ENCODE measurements around the gene TRERF1. TPM values are rescaled to one million over a fixed set of nuclear protein-coding genes. Genes with fewer than 3 reads are reported as not detected.

Gene TRERF1
- total RNA-seq, 1 experiment from 2014 or later, result 14.5 TPM

- Histone ChIP-seq H4K20me1 (ENCODE audit: insufficient read depth) (no peaks in the 10 kb centered on the region), H3K36me3 (ENCODE audit: low read depth) (no peaks in the 10 kb centered on the region), H3K4me1 (replicated peaks; ENCODE audit: insufficient read depth) (peaks cover 3% of the 10 kb centered on the region), H2AFZ (no peak overlapping the region), H3F3A (ENCODE audit: insufficient read depth, low read depth) (peaks cover 4% of the 10 kb centered on the region; the same call in 1 of the 2 replicates), H3K4me2 (no peak overlapping the region), H3K9me2 (ENCODE audit: insufficient read depth) (no peaks in the 10 kb centered on the region), H3K79me2 (ENCODE audit: low read depth) (0 out of 2 replicates have a peak, but pooled peaks cover 5% of the 10 kb centered on the region), H3K9me3 (ENCODE audit: insufficient read depth, low read depth) (no peaks in the 10 kb centered on the region), H3K27me3 (ENCODE audit: insufficient read depth, low read depth) (no peaks in the 10 kb centered on the region), H3K27ac (no peak overlapping the region), H3K4me3 (no peak overlapping the region)
- no TSS peak for BruUV-seq (replicated peaks)
- ChIA-PET CTCF (interaction anchor here (0.6 kb wide), 1 partner anchor 267 kb away, joined by 3 read pairs; no protein-coding TSS in a partner anchor), POLR2A (ENCODE audit: unreplicated experiment) (no interaction called here)
- intact Hi-C loops (cut with micrococcal nuclease; ENCODE audit: unreplicated experiment), result no loop called here
- no peak for TF ChIP-seq EZH2 (IDR thresholded peaks at IDR 0.05; ENCODE audit: low read depth)
- no peak for TF ChIP-seq CTCF (conservative IDR thresholded peaks at IDR 0.05)
- no peak for DNase-seq
Measured at GRCh38 chr6:42375007-42375635, 76.6 kb downstream of the TRERF1 start.

GRCh38 chr6:42374018-42374669 is 77.6 kb downstream of the TRERF1 start:
- Histone ChIP-seq H3K27ac (no peak overlapping the region), H3K4me1 (replicated peaks; ENCODE audit: insufficient read depth) (peaks cover 13% of the 10 kb centered on the region), H3K36me3 (ENCODE audit: low read depth) (no peaks in the 10 kb centered on the region), H4K20me1 (ENCODE audit: insufficient read depth) (no peaks in the 10 kb centered on the region), H3K27me3 (ENCODE audit: insufficient read depth, low read depth) (no peaks in the 10 kb centered on the region), H3K79me2 (ENCODE audit: low read depth) (peaks cover 12% of the 10 kb centered on the region; the same call in 1 of the 2 replicates), H2AFZ (no peak overlapping the region), H3K4me3 (no peak overlapping the region), H3K9me3 (ENCODE audit: insufficient read depth, low read depth) (no peaks in the 10 kb centered on the region), H3F3A (ENCODE audit: insufficient read depth, low read depth) (peaks cover 11% of the 10 kb centered on the region; the same call in 1 of the 2 replicates), H3K9me2 (ENCODE audit: insufficient read depth) (no peaks in the 10 kb centered on the region), H3K4me2 (no peak overlapping the region)
- ChIA-PET CTCF (no interaction called here), POLR2A (ENCODE audit: unreplicated experiment) (interaction anchor here (0.6 kb wide), 1 partner anchor 28 kb away, joined by 3 read pairs; no protein-coding TSS in a partner anchor)
- BruUV-seq (replicated peaks), result no TSS peak
- no peak for TF ChIP-seq CTCF (conservative IDR thresholded peaks at IDR 0.05)
- TF ChIP-seq EZH2 (IDR thresholded peaks at IDR 0.05; ENCODE audit: low read depth), result no peak
- no peak for DNase-seq
- intact Hi-C loops (cut with micrococcal nuclease; ENCODE audit: unreplicated experiment), result no loop called here

GRCh38 chr6:42372699-42373098 is 79.0 kb downstream of the TRERF1 start:
- Histone ChIP-seq H3K79me2 (ENCODE audit: low read depth) (peaks cover 23% of the 10 kb centered on the region; the same call in 1 of the 2 replicates), H3K4me1 (replicated peaks; ENCODE audit: insufficient read depth) (peaks cover 19% of the 10 kb centered on the region), H3K36me3 (ENCODE audit: low read depth) (no peaks in the 10 kb centered on the region), H3K27me3 (ENCODE audit: insufficient read depth, low read depth) (no peaks in the 10 kb centered on the region), H3K27ac (no peak overlapping the region), H3K4me2 (no peak overlapping the region), H3K9me3 (ENCODE audit: insufficient read depth, low read depth) (no peaks in the 10 kb centered on the region), H3F3A (ENCODE audit: insufficient read depth, low read depth) (peaks cover 14% of the 10 kb centered on the region; the same call in 1 of the 2 replicates), H3K4me3 (no peak overlapping the region), H4K20me1 (ENCODE audit: insufficient read depth) (no peaks in the 10 kb centered on the region), H2AFZ (no peak overlapping the region), H3K9me2 (ENCODE audit: insufficient read depth) (no peaks in the 10 kb centered on the region)
- no TSS peak for BruUV-seq (replicated peaks)
- DNase-seq, result no peak
- POLR2A ChIA-PET (ENCODE audit: unreplicated experiment), result no interaction called here
- intact Hi-C loops (cut with micrococcal nuclease; ENCODE audit: unreplicated experiment), result no loop called here
- CTCF ChIA-PET, result interaction anchor here (0.5 kb wide), 1 partner anchor 75 kb away, joined by 4 read pairs; no protein-coding TSS in a partner anchor
- TF ChIP-seq CTCF (conservative IDR thresholded peaks at IDR 0.05), result no peak
- TF ChIP-seq EZH2 (IDR thresholded peaks at IDR 0.05; ENCODE audit: low read depth), result no peak
